ENCODE results near the gene POLE2.
"Not testable (repeated sequence)": the region's sequence is repeated elsewhere in the genome, so short reads cannot be mapped to it uniquely, and the experiment has no call there.

DNA sequence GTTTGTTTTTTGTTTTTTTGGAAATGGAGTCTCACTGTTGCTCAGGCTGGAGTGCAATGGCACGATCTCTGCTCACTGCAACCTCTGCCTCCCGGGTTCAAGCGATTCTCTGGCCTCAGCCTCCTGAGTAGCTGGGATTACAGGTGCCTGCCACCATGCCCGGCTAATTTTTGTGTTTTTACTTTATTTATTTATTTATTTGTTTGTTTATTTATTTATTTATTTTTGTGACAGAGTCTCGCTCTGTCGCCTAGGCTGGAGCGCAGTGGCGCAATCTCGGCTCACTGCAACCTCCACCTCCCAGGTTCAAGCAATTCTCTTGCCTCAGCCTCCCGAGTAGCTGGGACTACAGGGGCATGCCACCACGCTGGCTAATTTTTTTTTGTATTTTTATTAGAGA is 23.0 kb upstream of the POLE2 start:
- TF ChIP-seq POLR2AphosphoS5, POLR2A (IDR thresholded peaks at IDR 0.05; ENCODE audit: low read depth, low read length): not testable (repeated sequence)

All from GM12892 (cell line).